ENCODE measurements around the gene BEND6. TPM values are rescaled to one million over a fixed set of nuclear protein-coding genes. Genes with fewer than 3 reads are reported as not detected.

BEND6 gene
- total and polyA plus RNA-seq, 12 donors = 0.07 to 1.8 (median 0.36) TPM

- Histone ChIP-seq H3K4me1 (peaks cover 0 to 10% (median 0%) of the 10 kb centered on the region in 9 donors), H3K4me3 (no peak overlapping the region), H3K36me3 (no peaks in the 10 kb centered on the region), H3K27ac (no peak overlapping the region), H3K27me3 (peaks cover 0 to 11% (median 0%) of the 10 kb centered on the region in 7 donors), H3K9me3 (no peaks in the 10 kb centered on the region)
- TF ChIP-seq, protein P1, sequence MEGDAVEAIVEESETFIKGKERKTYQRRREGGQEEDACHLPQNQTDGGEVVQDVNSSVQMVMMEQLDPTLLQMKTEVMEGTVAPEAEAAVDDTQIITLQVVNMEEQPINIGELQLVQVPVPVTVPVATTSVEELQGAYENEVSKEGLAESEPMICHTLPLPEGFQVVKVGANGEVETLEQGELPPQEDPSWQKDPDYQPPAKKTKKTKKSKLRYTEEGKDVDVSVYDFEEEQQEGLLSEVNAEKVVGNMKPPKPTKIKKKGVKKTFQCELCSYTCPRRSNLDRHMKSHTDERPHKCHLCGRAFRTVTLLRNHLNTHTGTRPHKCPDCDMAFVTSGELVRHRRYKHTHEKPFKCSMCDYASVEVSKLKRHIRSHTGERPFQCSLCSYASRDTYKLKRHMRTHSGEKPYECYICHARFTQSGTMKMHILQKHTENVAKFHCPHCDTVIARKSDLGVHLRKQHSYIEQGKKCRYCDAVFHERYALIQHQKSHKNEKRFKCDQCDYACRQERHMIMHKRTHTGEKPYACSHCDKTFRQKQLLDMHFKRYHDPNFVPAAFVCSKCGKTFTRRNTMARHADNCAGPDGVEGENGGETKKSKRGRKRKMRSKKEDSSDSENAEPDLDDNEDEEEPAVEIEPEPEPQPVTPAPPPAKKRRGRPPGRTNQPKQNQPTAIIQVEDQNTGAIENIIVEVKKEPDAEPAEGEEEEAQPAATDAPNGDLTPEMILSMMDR (IDR thresholded peaks at IDR 0.05) = no peak
- WGBS, 2 donors = 76 to 77% methylated on average over 4 of the region's 4 CpGs
- ATAC-seq = no peak
- DNase-seq = no peak
- intact Hi-C loops (cut with DNase I) = no loop called here
These were observed 39.1 kb upstream of the BEND6 start for GRCh38 chr6:56915832-56916231.

DNA sequence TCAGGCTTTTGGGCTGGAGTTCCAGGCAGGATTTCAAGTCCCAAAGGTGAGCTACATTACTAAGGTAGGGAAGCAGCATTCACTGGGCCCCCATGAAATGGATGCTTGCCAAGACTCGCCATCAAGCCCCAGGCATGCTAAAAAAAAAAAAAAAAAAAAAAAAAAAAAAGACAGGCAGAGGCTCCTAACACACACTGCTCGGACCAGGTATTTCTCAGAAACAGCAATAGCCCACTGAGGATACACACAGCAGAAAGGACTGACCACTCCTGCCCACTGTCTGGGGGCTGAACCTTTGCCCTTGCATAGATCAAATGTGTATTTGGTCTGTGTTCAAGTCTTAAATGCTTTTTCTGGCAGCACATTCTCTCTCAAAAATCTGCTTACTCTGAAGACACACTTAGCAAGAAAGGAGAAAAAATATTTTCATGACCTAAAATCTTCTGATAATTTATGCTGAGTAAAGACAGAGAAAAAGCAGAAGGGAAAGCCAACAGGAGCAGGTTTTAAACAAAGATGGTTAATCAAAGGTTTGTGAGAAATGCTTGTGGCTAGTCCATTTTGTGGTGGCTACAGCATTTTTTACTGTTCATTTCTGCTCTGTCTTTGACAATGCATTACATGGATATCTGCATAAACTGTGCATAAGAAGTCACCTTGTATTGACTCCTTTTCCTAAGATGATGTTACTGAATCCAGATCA lies 37.9 kb upstream of the BEND6 start:
- TF ChIP-seq, protein P1 (IDR thresholded peaks at IDR 0.05) = no peak
- WGBS, 2 donors = 44 to 59% methylated on average over 2 of the region's 2 CpGs
- intact Hi-C loops (cut with DNase I) = no loop called here

GRCh38 chr6:56922645-56923044 lies 32.3 kb upstream of the BEND6 start:
- intact Hi-C loops (cut with DNase I) = no loop called here
- TF ChIP-seq, protein P1 (IDR thresholded peaks at IDR 0.05) = no peak
- H3K9me3 ChIP-seq = no peaks in the 10 kb centered on the region
- H3K36me3 ChIP-seq = no peaks in the 10 kb centered on the region
- ATAC-seq = no peak
- H3K27me3 ChIP-seq = peaks cover 0 to 23% (median 13%) of the 10 kb centered on the region in 7 donors
- no peak for DNase-seq
- no peak overlapping the region for H3K4me3 ChIP-seq
- H3K4me1 ChIP-seq = no peaks in the 10 kb centered on the region
- no peak overlapping the region for H3K27ac ChIP-seq

More for the DNA sequence above, 37.9 kb upstream of the BEND6 start:
- DNase-seq = no peak
- no peak for ATAC-seq
- Histone ChIP-seq H3K36me3 (no peaks in the 10 kb centered on the region), H3K4me1 (peaks cover 0 to 7% (median 0%) of the 10 kb centered on the region in 9 donors), H3K9me3 (no peaks in the 10 kb centered on the region), H3K4me3 (no peak overlapping the region), H3K27ac (no peak overlapping the region), H3K27me3 (peaks cover 0 to 15% (median 0%) of the 10 kb centered on the region in 7 donors)

GRCh38 chr6:56923565-56923964 lies 31.3 kb upstream of the BEND6 start:
- TF ChIP-seq, protein P1 (IDR thresholded peaks at IDR 0.05) = no peak

More at GRCh38 chr6:56923565-56923964, 31.3 kb upstream of the BEND6 start:
- H3K9me3 ChIP-seq = no peaks in the 10 kb centered on the region
- H3K4me1 ChIP-seq = no peaks in the 10 kb centered on the region
- H3K36me3 ChIP-seq = no peaks in the 10 kb centered on the region
- WGBS, 2 donors = 95 to 100% methylated on average over 1 of the region's 1 CpG
- intact Hi-C loops (cut with DNase I) = no loop called here
- no peak for ATAC-seq
- H3K4me3 ChIP-seq = no peak overlapping the region
- DNase-seq = no peak
- H3K27ac ChIP-seq = no peak overlapping the region
- peaks cover 0 to 23% (median 13%) of the 10 kb centered on the region in 7 donors for H3K27me3 ChIP-seq

All from heart right ventricle (tissue), 16 donors.